GM12891 (cell line): ENCODE results near the gene ADCK1.
A peak's percentile ranks its signal among the peaks of the same experiment; 100 is the strongest.
"Not testable (repeated sequence)": the region's sequence is repeated elsewhere in the genome, so short reads cannot be mapped to it uniquely, and the experiment has no call there.

Source experiments
- DNase-seq: peaks from one replicate; pipeline ENCODE4 v3.0.0; 2011; ENCODE audit warnings: low spot score; ENCODE audit not compliant: insufficient read length
- FAIRE-seq: peaks from 2 replicates; lab custom pipeline; 2011; peaks lifted over from hg19 to GRCh38; lab: Jason Lieb, UNC
- PAX5 ChIP-seq: IDR thresholded peaks from 2 replicates; pipeline ENCODE4 v1.6.1; 2011; ENCODE audit warnings: low read length, moderate library complexity, mild to moderate bottlenecking; ENCODE audit not compliant: insufficient read depth, severe bottlenecking
- POLR2A ChIP-seq: IDR thresholded peaks from 2 replicates; pipeline ENCODE4 v1.6.1; 2011; ENCODE audit warnings: low read depth, low read length, control low read depth
- POLR2AphosphoS5 ChIP-seq: IDR thresholded peaks from 2 replicates; pipeline ENCODE4 v1.6.1; 2011; ENCODE audit warnings: low read depth, low read length, control low read depth
- POU2F2 ChIP-seq: IDR thresholded peaks from 2 replicates; pipeline ENCODE4 v1.6.1; 2011; ENCODE audit warnings: low read depth, mild to moderate bottlenecking, control low read depth, low read length, moderate library complexity
- SPI1 ChIP-seq: IDR thresholded peaks from 2 replicates; pipeline ENCODE4 v1.6.1; 2011; ENCODE audit warnings: low read depth, low read length, control low read depth
- TAF1 ChIP-seq: IDR thresholded peaks from 2 replicates; pipeline ENCODE4 v1.6.1; 2011; ENCODE audit warnings: low read depth, low read length, control low read depth

ADCK1 gene

GRCh38 chr14:77782202-77782601 lies 17.7 kb upstream of the ADCK1 start:
- no peak for TF ChIP-seq POU2F2
- no peak for TF ChIP-seq POLR2A
- no peak for TF ChIP-seq POLR2AphosphoS5
- TF ChIP-seq SPI1, result no peak
- TF ChIP-seq TAF1, result no peak
- no peak for TF ChIP-seq PAX5
- FAIRE-seq (no peak), DNase-seq (no peak)

GRCh38 chr14:77786148-77786547 lies 13.8 kb upstream of the ADCK1 start:
- FAIRE-seq (no peak), DNase-seq (no peak)
- TF ChIP-seq POLR2AphosphoS5, result no peak

GRCh38 chr14:77790566-77791224 lies 9.2 kb upstream of the ADCK1 start:
- TF ChIP-seq POLR2A, result no peak
- no peak for TF ChIP-seq POLR2AphosphoS5
- TF ChIP-seq PAX5, result no peak
- no peak for DNase-seq
- no peak for FAIRE-seq

GRCh38 chr14:77791225-77791600 lies 8.7 kb upstream of the ADCK1 start:
- DNase-seq (no peak), FAIRE-seq (no peak)
- TF ChIP-seq POLR2A (no peak), PAX5 (no peak), TAF1 (no peak), POLR2AphosphoS5 (no peak), SPI1 (no peak), POU2F2 (no peak)

- not testable (repeated sequence) for DNase-seq, FAIRE-seq
These were observed 6.7 kb upstream of the ADCK1 start for GRCh38 chr14:77793255-77793654.

- FAIRE-seq (no peak), DNase-seq (no peak)
- TF ChIP-seq SPI1 (no peak), POLR2AphosphoS5 (no peak), POLR2A (no peak), TAF1 (no peak)
These were observed 5.6 kb upstream of the ADCK1 start for GRCh38 chr14:77794357-77794756.

GRCh38 chr14:77799456-77799855 lies 453 bp upstream of the ADCK1 start:
- not testable (repeated sequence) for DNase-seq, FAIRE-seq

- no peak for TF ChIP-seq POLR2A
- no peak for TF ChIP-seq POLR2AphosphoS5
- TF ChIP-seq POU2F2, result no peak
- TF ChIP-seq PAX5, result no peak
- TF ChIP-seq TAF1, result no peak
- TF ChIP-seq SPI1, result no peak
- no peak for FAIRE-seq
These were observed 905 bp downstream of the ADCK1 start for GRCh38 chr14:77800814-77801213.

GRCh38 chr14:77804592-77804991 lies 4.7 kb downstream of the ADCK1 start:
- peak; percentile 23 for FAIRE-seq
- TF ChIP-seq POLR2A (no peak), SPI1 (no peak), POU2F2 (no peak)
- no peak for DNase-seq

More at GRCh38 chr14:77800814-77801213, 905 bp downstream of the ADCK1 start:
- DNase-seq, result no peak

- DNase-seq (no peak), FAIRE-seq (no peak)
- TF ChIP-seq SPI1 (no peak), POLR2AphosphoS5 (no peak), POU2F2 (no peak), POLR2A (no peak), TAF1 (no peak), PAX5 (no peak)
These were observed 5.8 kb downstream of the ADCK1 start for GRCh38 chr14:77805706-77806105.

- FAIRE-seq (no peak), DNase-seq (no peak)
- TF ChIP-seq SPI1, result peak; percentile 86
- no peak for TF ChIP-seq POLR2AphosphoS5
These were observed 8.3 kb downstream of the ADCK1 start for GRCh38 chr14:77808250-77808649.

- FAIRE-seq (no peak), DNase-seq (no peak)
- TF ChIP-seq POU2F2 (no peak), SPI1 (no peak), POLR2A (no peak), POLR2AphosphoS5 (no peak), PAX5 (no peak)
These were observed 9.1 kb downstream of the ADCK1 start for GRCh38 chr14:77809011-77809410.
